ENCODE measurements around the gene DYDC1.

DNA sequence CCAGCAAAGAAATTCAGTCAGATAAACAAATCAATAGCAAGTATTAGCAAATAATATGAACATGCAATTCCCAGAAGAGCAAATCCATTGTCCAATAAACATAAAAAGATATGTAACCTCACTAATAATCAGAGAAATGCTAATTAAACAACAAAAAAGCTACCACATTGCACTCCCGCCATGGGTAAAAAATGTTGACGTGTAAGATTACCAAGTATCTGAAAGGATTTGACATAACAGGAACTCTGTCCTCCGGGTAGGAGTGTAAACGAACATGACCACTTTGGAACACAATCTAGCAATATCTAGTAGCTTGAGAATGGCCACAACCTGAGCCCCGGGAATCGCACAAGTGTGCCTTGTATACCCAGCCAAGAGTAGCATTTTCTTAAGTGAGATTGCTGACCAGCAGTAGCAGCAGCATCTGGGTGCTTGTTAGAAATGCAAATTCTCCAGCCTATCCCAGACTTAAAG lies 31.6 kb downstream of the DYDC1 start:
- TF ChIP-seq, protein P1, sequence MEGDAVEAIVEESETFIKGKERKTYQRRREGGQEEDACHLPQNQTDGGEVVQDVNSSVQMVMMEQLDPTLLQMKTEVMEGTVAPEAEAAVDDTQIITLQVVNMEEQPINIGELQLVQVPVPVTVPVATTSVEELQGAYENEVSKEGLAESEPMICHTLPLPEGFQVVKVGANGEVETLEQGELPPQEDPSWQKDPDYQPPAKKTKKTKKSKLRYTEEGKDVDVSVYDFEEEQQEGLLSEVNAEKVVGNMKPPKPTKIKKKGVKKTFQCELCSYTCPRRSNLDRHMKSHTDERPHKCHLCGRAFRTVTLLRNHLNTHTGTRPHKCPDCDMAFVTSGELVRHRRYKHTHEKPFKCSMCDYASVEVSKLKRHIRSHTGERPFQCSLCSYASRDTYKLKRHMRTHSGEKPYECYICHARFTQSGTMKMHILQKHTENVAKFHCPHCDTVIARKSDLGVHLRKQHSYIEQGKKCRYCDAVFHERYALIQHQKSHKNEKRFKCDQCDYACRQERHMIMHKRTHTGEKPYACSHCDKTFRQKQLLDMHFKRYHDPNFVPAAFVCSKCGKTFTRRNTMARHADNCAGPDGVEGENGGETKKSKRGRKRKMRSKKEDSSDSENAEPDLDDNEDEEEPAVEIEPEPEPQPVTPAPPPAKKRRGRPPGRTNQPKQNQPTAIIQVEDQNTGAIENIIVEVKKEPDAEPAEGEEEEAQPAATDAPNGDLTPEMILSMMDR (IDR thresholded peaks at IDR 0.05): no peak
- TF ChIP-seq REST (IDR thresholded peaks at IDR 0.05; ENCODE audit: low read depth, low read length) (no peak), TAF1 (IDR thresholded peaks at IDR 0.05; ENCODE audit: borderline replicate concordance, low read depth, low read length) (no peak), TEAD4 (IDR thresholded peaks at IDR 0.05; ENCODE audit: borderline replicate concordance, insufficient read depth) (no peak), FOSL2 (IDR thresholded peaks at IDR 0.05; ENCODE audit: borderline replicate concordance, low read depth) (no peak)
